Small intestine (tissue), 7 donors: ENCODE data around the gene CFAP299. TPM values are rescaled to one million over a fixed set of nuclear protein-coding genes. Genes with fewer than 3 reads are reported as not detected.

ENCODE experiments used
- DNase-seq, 2 donors: peaks; one replicate each; pipeline versions ENCODE4 v3.0.0 to v3.0.0-alpha.2; 2013
- FAIRE-seq: peaks from 2 replicates; lab custom pipeline; 2012; peaks lifted over from hg19 to GRCh38; lab: Jason Lieb, UNC
- H3K27ac ChIP-seq, 3 donors: one replicate each; pipeline ENCODE4 v1.5.1; 2013; ENCODE audit warnings: low read length in 2 of 3, mild to moderate bottlenecking in 2 of 3, control low read depth in 1 of 3, inconsistent platforms in 1 of 3, low read depth in 1 of 3, moderate library complexity in 1 of 3
- H3K27me3 ChIP-seq, 3 donors: one replicate each; pipeline ENCODE4 v1.6.1; 2013; ENCODE audit warnings: low read length in 3 of 3, inconsistent platforms in 1 of 3; ENCODE audit not compliant: control insufficient read depth in 3 of 3, insufficient read depth in 3 of 3
- H3K36me3 ChIP-seq, 3 donors: one replicate each; pipeline ENCODE4 v1.6.1; 2013; ENCODE audit warnings: low read length in 3 of 3, inconsistent platforms in 1 of 3, low read depth in 1 of 3, mild to moderate bottlenecking in 1 of 3, moderate library complexity in 1 of 3; ENCODE audit not compliant: control insufficient read depth in 3 of 3, insufficient read depth in 2 of 3
- H3K4me1 ChIP-seq, 3 donors: one replicate each; pipeline ENCODE4 v1.6.1; 2013; ENCODE audit warnings: low read length in 2 of 3, inconsistent platforms in 1 of 3, low read depth in 1 of 3, mild to moderate bottlenecking in 1 of 3, moderate library complexity in 1 of 3; ENCODE audit not compliant: control insufficient read depth in 3 of 3, insufficient read depth in 2 of 3
- H3K4me3 ChIP-seq, 3 donors: one replicate each; pipeline ENCODE4 v1.5.1; 2013; ENCODE audit warnings: low read length in 3 of 3, control low read depth in 1 of 3, inconsistent platforms in 1 of 3, low read depth in 1 of 3, mild to moderate bottlenecking in 1 of 3, moderate library complexity in 1 of 3
- H3K9me3 ChIP-seq, 2 donors: one replicate each; pipeline ENCODE4 v1.6.1; 2013; ENCODE audit warnings: low read depth in 1 of 2, low read length in 1 of 2; ENCODE audit not compliant: control insufficient read depth in 2 of 2, insufficient read depth in 1 of 2
- WGBS, 3 donors: extraction: QIAGEN DNeasy Blood & Tissue Kit; methylation state at CpG; one replicate each; pipeline ENCODE4 v1.1.7; 2013; 5-methylcytosine and 5-hydroxymethylcytosine counted together
- polyA plus RNA-seq, 4 donors: library from polyadenylated mRNA; stranded (reverse) in 3 of 4; unstranded in 1 of 4; fragments of 200-250 nt in 3 of 4; fragments of 120-200 nt in 1 of 4; gene quantifications; one replicate each; pipeline versions ENCODE4 v1.2.1 to v1.2.3, GENCODE V29; 2013
- donor health status: healthy with polysubstance abuse.
- donor health status: control.
- donor health status: control.
- donor health status: Bipolar disorder and iron deficiency.
- donor health status: healthy.

CFAP299 gene
- polyA plus RNA-seq, 4 donors, result not detected

DNA sequence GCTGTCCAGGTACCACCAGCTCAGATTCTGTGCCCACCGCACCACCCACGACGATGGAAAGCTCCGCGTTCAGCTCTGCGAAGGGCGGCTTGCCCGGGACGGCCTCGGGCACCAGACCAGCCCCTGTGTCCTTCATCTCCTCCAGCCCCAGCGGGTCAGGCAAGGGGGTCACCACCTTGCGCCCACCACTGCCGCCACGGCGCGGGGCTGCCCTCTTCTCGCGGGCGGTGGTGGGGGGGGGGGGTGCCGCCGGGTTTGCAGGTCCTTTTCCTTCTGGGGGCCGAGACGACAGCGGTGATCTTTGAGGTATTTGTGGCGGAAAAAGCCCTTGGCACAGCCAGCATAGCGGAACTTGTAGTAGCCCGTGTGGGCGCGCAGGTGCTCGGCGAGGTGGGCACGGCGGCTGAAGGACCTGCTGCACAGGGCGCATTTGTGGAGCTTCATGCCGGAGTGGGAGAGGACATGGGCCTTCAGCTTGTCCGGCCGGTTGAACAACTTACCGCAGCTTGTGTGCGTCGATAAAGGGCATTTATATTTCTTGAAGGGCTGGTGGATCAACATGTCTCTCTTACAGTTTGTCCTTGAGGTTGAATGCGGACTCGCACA lies 50.9 kb downstream of the CFAP299 start:
- Histone ChIP-seq H3K36me3 (no peaks in the 10 kb centered on the region), H3K4me1 (no peaks in the 10 kb centered on the region), H3K27ac (no peak overlapping the region), H3K27me3 (no peaks in the 10 kb centered on the region), H3K9me3 (peaks cover 0 to 11% of the 10 kb centered on the region in 2 donors), H3K4me3 (no peak overlapping the region)
- DNase-seq, result no peak
- FAIRE-seq, result no peak
- 97 to 98% (median 98%) methylated on average over 38 to 42 of the region's 42 CpGs for WGBS, 3 donors

DNA sequence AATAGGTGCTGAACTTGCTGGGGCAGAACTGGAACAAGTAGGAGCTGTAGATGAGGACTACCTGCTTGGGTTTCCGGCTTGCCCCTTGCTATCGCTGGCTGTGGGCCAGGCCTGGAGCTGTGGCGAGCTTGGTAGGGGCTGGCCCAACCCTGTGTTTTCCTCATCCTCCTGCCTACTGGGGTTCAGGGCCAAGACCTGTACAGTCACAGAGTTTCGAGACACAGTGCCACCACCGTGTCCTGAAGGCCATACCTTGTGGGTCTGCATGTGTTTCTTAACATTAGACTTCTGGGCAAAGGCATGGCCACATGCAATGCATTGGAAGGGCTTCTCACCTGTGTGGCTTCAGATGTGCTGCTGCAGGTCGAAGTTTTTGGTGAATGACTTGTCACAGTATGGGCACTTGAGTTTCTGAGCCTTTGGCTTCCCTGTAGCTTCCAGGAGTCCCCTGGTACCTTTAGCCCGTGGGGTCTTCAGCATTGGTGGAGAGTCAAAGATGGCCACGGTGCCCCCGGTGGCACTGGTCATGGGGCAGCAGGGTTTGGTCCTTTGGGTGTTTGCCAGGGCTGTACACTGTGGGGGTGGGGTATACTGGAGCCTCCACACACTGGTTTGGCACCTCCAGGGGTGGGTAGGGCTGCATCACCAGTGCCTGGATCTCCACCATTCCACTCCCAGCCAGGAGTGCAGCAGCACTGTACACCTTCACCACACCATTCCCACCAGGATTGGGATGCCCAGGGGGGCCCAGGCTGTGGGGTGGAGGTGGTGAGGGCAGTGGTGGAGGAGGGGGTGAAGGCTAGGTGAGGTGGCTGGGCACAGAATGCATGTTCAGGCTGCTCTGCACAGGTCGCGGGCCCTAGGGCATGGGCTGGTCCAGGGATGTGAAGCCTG lies 52.1 kb downstream of the CFAP299 start:
- 91 to 94% (median 93%) methylated on average over 11 of the region's 11 CpGs for WGBS, 3 donors
- Histone ChIP-seq H3K27me3 (peaks cover 0 to 2% (median 0%) of the 10 kb centered on the region in 3 donors), H3K36me3 (no peaks in the 10 kb centered on the region), H3K9me3 (peaks cover 0 to 11% of the 10 kb centered on the region in 2 donors), H3K4me1 (no peaks in the 10 kb centered on the region), H3K4me3 (no peak overlapping the region), H3K27ac (no peak overlapping the region)
- FAIRE-seq (no peak), DNase-seq (no peak)

DNA sequence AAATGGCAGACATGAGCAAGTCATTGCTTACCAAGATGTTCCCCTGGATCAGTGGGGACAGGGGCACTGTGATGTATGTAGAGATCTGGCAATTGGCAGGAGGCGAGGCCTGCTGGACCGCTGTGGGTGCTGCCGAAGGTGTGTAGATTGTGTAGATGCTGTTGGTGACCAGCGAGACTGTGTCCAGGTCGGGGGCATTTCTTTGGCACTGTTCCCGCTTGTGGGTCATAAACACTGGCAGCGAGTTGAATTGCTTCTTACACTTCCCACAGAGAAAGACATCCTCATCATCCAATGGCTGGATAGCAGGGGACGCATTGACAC lies 52.7 kb downstream of the CFAP299 start:
- peaks cover 0 to 11% of the 10 kb centered on the region in 2 donors for H3K9me3 ChIP-seq
- DNase-seq (no peak), FAIRE-seq (no peak)
- 88 to 92% (median 89%) methylated on average over 8 of the region's 8 CpGs for WGBS, 3 donors
- H3K4me3 ChIP-seq, result no peak overlapping the region
- no peaks in the 10 kb centered on the region for H3K36me3 ChIP-seq
- H3K27me3 ChIP-seq, result peaks cover 0 to 2% (median 0%) of the 10 kb centered on the region in 3 donors
- no peak overlapping the region for H3K27ac ChIP-seq
- no peaks in the 10 kb centered on the region for H3K4me1 ChIP-seq

DNA sequence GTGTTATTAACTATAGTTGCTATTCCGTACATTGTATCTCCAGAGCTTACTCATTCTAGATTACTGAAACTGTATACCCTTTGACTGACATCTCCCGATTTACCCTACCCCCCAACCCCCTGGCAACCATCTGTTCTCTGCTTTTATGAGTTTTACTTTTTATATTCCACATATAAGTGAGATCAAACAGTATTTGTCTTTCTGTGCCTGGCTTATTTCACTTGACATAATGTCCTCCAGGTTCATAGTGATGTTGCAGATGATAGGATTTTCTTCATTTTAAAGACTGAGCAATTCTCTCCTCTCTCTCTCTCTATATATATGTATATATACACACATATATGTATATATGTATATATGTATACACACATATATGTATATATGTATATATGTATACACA lies 54.6 kb downstream of the CFAP299 start:
- no peak for DNase-seq
- WGBS, 3 donors, result 88 to 95% (median 95%) methylated on average over 2 of the region's 2 CpGs
- no peak for FAIRE-seq

DNA sequence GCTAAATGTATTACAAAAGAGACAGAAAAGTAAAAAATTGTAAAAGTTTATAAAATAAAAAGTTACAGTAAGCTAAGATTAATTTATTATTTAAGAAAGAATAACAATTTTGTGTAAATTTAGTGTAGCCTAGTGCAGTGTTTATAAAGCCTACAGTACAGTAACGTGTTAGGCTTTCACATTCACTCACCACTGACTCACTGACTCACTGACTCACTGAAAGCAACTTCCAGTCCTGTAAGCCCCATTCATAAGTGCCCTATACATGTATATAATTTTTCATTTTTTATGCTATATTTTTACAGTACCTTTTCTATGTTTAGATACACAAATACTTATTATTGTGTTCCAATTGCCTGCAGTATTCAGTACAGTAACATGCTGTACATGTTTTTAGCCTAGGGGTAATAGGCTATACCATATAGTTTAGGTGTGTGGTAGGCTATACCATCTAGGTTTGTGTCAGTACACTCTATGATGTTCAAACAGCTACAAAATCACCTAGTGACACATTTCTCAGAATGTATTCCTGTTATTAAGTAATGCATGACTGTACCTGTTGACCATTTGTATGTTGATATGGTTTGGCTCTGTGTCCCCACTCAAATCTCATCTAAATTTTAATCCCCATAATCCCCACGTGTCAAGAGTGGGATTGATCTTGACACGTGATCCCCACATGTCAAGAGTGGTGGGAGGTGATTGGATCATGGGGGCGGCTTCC lies 57.9 kb downstream of the CFAP299 start:
- H3K27ac ChIP-seq, result no peak overlapping the region
- no peaks in the 10 kb centered on the region for H3K36me3 ChIP-seq
- H3K9me3 ChIP-seq, result no peaks in the 10 kb centered on the region
- FAIRE-seq (no peak), DNase-seq (no peak)
- H3K4me3 ChIP-seq, result no peak overlapping the region
- no peaks in the 10 kb centered on the region for H3K4me1 ChIP-seq
- H3K27me3 ChIP-seq, result peaks cover 0 to 2% (median 0%) of the 10 kb centered on the region in 3 donors
- 71 to 82% (median 71%) methylated on average over 4 of the region's 4 CpGs for WGBS, 3 donors

More for the DNA sequence above, 54.6 kb downstream of the CFAP299 start:
- no peaks in the 10 kb centered on the region for H3K36me3 ChIP-seq
- H3K9me3 ChIP-seq, result peaks cover 0 to 11% of the 10 kb centered on the region in 2 donors
- peaks cover 0 to 2% (median 0%) of the 10 kb centered on the region in 3 donors for H3K27me3 ChIP-seq
- no peak overlapping the region for H3K4me3 ChIP-seq
- no peaks in the 10 kb centered on the region for H3K4me1 ChIP-seq
- H3K27ac ChIP-seq, result no peak overlapping the region

DNA sequence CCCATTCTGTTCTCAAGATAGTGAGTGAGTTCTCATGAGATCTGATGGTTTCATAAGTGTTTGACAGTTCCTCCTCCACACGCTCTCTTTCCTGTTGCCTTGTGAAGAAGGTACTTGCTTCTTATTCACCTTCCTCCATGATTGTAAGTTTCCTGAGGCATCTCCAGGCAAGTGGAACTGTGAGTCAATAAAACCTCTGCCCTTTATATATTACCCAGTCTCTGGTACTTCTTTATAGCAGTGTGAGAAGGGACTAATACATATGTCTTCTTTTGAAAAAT lies 58.4 kb downstream of the CFAP299 start:
- Histone ChIP-seq H3K4me3 (no peak overlapping the region), H3K36me3 (no peaks in the 10 kb centered on the region), H3K27me3 (peaks cover 0 to 2% (median 0%) of the 10 kb centered on the region in 3 donors), H3K4me1 (no peaks in the 10 kb centered on the region), H3K9me3 (no peaks in the 10 kb centered on the region), H3K27ac (no peak overlapping the region)
- 88 to 100% (median 100%) methylated on average over 1 of the region's 1 CpG for WGBS, 3 donors
- no peak for FAIRE-seq
- no peak for DNase-seq

DNA sequence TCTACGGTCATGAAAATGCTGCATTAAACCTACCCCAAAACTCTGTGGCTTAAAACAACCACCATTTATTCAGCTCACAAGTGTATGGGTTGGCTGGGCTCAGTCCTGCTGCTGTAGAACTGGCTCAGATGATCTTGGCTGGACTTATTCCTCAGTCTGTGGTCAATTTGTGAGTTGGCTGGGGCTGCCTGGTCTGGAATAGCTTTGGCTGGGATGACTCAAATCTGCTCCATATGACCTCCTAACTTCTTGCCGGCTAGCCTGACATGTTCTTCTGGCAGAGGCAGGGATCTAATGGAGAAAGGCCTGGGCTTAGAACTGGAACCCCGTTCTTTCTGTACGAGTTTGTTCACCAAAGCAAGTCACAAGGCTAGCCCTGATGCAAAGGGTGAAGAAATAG lies 71.7 kb downstream of the CFAP299 start:
- WGBS, 3 donors, result 87 to 96% (median 93%) methylated on average over 4 of the region's 4 CpGs
- FAIRE-seq (no peak), DNase-seq (no peak)

DNA sequence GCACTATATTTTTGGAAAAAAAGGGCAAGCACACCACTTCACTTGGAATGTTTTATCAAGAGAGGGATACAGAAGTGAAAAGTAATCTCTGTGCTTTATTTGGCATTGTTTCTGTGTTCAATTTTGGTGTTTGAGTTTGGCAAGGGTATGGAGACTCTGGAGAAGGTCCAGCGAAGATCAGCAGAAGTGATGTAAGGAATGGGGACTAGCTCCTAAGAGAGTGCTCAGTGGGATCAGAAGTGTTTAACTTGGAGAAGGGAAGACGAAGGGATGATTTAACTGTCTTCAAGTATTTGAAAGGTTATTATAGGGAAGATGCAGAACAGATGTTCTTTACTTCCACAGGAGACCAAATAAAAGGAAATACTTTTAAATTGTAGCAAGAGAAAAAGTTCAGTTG lies 74.3 kb downstream of the CFAP299 start:
- Histone ChIP-seq H3K36me3 (no peaks in the 10 kb centered on the region), H3K27ac (no peak overlapping the region), H3K9me3 (no peaks in the 10 kb centered on the region), H3K4me1 (no peaks in the 10 kb centered on the region), H3K4me3 (no peak overlapping the region), H3K27me3 (no peaks in the 10 kb centered on the region)
- FAIRE-seq (no peak), DNase-seq (no peak)
- 70 to 94% (median 88%) methylated on average over 2 of the region's 2 CpGs for WGBS, 3 donors

More for the DNA sequence above, 71.7 kb downstream of the CFAP299 start:
- no peaks in the 10 kb centered on the region for H3K36me3 ChIP-seq
- no peaks in the 10 kb centered on the region for H3K4me1 ChIP-seq
- no peaks in the 10 kb centered on the region for H3K27me3 ChIP-seq
- no peaks in the 10 kb centered on the region for H3K9me3 ChIP-seq
- no peak overlapping the region for H3K27ac ChIP-seq
- H3K4me3 ChIP-seq, result no peak overlapping the region
